Activated CD4-positive, CD25-positive, alpha-beta regulatory T cell treated with anti-CD3 and anti-CD28 coated beads, Interleukin-2, amount 50 U/mL, for 24 hours (primary cell): ENCODE measurements around the gene ATP2B3.

Source experiments
- ATAC-seq, 2 donors: fragments of 150-1000 bp; cut with Tn5 transposase; one replicate each; pipeline ENCODE4 v1.10.0; 2021; ENCODE audit warnings: mild to moderate bottlenecking in 1 of 2, moderate library complexity in 1 of 2

ATP2B3 gene

DNA sequence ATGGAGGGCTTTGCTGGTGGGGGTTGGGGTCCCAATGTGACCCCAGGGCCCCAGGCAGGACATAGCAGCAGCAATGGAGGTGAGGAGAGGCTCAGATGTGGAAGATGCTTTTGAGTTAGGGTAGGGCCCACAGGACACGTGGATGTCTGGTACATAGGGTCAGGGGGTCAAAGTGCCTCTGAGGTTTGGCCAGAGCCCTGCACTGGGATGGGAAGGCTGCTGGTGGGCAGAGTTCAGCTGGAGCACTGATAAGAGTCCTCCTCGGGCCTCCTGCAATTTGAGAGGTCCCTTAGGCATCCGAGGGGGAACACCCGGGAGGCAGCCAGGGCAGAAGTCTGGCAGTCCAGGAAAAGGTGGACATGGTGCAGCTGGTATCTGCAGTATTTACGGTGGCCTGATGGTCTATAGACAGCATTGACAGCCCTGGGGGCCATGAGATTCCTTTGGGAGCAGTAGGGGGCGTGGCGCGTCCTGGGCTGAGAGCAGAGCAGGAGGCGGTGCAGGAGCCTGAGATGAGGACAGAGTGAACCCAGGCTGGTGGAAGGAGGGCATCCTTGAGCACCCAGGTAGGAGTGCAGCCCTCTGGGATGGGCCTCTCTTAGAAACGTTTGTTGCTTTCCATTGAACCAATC is 58.9 kb downstream of the ATP2B3 start:
- no peak for ATAC-seq

DNA sequence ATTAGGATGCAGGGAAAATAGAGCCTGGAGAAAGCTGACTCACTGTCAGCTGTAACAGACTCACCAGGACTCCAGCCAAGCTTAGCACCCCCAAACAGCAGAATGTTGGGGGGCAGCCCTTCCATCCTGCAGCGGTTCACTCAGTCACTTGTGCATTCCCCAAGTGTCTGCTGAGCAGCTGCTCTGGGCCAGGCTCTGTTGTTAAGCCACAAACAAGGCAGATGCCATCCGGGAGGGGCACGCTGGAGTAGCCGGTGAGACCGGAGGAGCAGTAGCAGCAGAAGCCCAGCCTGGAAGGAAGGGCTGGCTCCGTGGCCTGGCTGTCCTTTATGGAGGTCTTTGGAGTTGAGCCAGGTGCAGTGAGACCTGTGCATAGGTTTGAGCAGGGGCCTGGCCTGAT is 59.5 kb downstream of the ATP2B3 start:
- no peak for ATAC-seq

DNA sequence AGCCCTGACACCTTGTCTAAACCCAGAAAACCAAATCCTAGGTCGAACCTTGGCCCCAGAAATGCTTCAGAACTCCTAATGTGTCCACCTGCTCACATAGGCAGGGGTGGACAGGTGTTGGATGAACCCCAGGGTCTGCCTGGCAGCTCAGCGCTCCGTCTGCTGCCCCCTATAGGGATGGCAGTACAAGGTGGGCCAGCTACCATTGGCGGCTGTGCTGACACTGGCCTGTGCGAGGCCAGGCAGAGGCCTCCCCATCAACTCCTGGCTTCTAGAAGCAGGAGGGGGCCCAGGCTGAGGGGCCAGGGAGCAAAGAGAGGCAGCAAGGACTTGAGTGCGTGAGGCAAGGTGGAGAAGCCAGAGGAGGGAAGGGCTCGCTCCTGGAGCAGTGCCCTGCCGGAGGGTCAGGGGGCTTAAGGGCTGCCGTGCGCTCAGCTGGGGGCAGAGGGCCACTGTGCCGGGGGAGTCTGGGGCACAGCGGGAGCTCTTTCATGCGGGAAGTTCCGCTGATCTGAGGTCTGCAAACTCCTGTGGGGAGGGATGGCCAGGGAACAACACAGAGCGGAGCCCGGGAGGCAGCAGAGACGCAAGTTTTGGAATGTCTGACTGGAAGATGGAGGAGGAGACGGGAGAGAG is 60.9 kb downstream of the ATP2B3 start:
- ATAC-seq, result no peak

DNA sequence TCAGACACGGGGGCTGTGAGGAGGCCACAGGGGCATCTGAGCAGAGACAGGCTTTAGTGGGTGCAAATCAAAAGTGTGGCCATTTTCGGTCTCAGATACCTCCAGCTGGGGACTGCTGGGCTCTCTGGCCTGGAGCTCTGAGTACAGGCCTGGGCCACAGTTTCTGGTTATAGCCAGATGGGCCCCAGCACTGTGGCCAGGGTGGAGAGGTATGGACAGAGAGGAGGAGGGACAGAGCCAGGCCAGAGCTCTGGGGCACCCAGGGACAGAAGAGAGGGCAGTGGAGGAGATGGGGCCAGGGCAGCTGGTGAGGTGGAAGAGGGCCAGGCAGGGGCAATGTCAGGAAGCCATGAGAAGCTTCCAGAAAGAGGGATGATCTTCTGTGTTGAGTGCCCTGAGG is 61.4 kb downstream of the ATP2B3 start:
- ATAC-seq, result no peak

DNA sequence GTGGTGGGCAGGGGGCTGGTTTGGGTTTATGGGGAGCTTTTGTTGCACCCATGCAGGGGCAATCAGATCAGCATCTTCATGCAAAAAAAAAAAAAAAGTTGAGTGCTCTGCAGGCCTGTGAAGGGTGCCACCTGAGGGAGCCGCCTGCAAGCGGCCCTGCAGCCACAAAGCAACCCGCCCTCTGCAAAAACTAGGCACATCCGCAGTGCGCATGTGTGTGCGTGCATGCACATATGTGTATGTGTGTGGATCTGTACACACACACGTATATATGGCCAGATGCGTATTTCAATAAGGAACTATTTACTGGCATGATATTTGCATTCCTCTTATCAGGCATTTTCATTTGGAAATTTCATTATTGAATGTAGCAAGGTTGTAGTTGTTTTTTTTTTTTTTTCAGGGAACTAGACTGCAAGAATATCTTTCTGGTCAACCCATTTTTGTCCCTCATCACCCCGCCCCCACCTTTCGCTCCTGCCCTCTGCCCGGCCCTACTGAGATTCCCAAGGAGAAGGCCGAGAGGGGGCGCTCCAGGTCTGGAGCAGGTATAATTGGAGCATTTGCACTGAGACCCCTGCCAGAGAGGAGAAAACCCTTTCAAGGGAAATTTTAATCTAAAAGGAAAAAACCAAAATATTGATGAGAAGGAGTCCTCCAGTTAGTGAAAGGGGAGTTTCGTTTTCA is 63.4 kb downstream of the ATP2B3 start:
- ATAC-seq, result no peak

DNA sequence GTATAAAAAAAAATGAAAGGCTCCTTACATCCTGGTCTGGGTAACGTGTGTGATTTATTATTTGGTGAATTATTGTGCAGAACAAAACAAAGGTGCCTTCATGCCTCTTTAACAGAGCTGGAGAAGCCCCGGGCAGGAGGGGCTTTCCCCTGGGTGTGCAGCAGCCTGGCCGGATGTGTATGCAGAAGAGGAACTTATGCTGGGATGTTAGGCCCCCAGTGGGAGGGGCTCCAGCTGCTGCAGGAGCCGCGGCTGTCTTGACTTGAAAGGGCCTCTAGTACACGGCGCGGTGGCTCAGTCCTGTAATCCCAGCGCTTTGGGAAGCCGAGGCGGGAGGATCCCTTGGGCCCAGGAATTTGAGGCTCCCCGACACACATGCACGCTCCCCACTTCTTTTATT is 65.5 kb downstream of the ATP2B3 start:
- peak; percentile 100 for ATAC-seq

DNA sequence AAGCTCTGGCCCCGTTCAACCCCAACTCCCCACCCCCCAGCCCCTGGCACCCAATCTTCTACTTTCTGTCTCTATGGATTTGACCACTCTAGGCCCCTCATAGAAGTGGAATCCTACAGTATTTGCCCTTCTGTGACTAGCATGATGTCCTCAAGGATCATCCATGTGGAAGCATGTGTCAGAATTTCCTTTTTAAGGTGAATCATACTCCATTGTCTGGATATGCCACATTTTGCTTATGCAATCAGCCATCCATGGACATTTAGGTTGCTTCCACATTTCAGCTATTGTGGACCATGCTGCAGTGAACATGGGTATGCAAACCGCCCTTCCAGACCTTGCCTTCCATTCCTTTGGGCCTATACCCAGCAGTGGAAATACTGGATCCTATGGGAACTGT is 66.0 kb downstream of the ATP2B3 start:
- ATAC-seq, result no peak

DNA sequence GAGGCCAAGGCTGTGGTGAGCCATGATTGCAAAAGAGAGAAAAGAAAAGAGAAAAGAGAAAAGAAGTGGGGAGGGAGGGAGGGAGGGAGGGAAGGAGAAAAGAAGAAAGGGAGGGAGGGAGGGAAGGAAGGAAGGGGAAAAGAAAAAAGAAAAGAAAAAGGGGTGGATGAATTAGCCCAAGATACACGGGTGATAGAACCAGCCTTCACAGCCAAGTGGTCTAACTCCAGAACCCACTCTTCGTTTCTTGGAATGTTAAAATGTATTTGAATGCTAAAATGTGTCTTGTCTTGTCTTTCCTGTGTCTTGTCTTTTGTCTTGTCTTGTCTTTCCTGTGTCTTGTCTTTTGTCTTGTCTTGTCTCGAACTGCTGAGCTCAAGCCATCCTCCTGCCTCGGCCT is 68.4 kb downstream of the ATP2B3 start:
- no peak for ATAC-seq

DNA sequence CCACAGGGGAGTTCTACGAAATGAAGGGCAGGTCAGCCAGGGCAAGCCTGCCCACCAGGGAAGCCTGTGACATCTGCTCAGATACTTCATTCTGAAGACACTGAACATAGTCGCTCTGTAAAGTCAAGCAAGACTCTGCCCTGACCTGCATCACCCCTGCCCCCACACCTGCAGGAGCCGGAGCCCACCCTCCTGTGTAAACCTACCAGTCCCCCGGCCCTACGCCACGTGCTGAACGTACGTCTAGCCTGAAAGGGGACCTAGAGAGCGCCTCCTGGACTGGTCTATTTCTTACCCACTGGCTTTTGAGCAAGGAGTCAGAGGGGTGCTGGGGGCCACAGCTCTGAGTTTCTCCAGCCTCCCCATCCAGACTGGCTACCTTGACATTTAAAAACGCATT is 69.9 kb downstream of the ATP2B3 start:
- ATAC-seq, result no peak

DNA sequence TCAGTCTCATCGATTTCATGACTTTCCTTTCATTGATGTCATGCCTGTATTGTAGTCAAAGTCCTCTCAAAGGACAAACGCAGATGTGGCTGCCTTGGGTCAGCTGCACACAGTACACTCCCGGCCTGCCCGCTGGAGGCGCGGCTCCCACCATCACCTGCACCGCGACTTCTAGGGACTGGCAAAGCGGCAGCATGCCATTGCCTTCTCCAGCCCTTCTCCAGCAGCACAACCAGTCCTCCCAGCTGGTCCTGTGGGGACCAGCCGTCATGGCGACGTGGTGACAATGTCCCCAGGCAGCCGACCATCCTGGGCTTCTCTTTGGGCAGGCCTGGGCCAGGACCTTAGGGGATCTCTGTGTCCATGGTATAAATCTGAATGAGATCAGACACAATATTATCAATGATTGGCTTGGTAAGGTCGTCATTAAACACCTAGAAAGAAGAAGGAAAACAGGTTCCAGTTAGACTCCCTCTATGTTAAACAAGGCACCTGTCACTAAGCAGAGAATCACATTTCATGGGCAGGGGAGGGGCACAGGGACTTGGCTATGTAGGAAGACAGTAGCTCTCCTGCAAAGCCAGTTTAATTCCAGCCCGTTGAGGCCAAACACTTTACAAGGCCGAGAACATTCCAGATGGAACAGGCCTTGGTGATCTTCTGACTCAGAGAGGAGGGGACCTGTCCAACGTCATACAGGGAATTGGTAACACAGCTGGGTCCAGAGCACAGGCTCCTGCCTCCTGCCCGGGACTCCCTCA is 70.8 kb downstream of the ATP2B3 start:
- ATAC-seq, result no peak

DNA sequence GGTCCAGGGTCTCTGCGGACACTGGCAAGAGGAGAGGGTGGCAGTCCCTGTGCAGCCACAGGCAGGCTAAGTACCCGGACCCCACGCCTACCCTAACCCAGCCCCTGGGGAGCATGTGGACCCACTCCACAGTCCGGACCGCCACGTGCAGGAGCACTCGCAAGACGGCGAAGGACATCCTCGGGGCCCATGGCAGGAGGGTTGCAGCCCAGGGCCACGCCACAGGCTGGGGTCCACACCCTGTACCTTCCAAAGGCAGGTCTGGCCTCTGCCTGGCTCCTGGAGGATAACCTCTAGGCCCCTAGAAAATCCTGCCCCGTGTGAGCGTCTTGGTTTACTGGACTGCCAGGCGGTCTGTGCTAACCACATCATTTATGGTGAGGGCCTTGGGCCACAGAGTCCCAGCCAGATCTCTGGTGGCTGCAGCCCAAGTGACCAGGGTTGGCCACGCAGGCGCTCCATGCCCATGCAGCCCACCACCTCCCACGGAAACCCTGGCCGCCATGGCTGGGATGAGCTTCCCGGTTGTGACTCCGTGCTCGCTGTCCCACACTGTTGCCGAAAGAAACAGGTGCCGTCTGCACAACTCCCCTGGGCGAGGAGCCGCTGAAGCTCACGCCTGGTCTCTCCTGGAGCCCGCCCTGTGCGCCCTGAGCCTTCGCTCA is 71.5 kb downstream of the ATP2B3 start:
- ATAC-seq, result no peak

DNA sequence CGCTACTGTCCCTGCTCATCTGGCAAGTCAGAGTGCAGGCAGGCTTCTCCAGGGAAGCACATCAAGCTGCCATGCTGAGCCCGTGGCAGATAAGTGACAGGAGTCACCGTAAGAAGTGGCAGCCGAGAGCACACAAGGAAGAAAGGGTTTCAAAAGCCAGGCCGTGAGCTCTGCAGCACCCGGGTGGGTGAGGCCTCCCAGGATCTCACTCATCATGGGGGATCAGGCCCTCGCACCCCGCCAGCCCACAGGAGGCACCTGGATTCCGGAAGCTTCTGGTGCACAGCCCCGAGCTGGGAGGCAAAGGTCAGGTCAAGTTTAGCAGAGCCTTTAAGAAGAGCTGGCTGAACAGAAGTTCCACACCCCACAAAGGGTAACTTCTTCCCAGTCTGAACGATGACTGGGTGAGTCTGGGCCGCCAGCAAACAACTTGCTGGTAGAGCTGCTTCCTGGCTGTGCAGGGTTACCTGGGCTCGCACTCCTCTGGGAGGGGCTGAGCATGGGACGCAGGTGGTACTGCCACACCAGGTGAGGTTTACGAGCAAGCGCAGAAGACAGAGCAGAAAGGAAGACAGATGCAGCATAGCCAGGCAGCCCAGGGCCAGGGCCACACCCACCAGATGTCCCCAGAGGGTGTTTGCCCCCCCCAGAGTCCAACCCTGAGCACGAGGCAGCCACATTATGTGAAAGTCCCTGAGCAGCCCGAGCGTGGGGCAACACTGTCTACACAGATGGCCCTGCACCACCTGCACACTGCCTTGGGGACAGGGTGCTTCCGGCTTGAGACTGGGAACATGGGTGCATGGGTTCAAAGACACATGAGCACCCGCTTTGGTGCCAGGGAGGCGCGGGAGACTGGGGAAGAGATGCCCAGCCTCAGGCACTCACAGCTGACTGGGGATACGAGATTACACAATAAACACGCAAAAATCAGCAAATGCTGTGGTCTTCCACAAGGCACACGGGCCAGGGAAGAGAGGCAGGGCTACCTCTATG is 73.8 kb downstream of the ATP2B3 start:
- ATAC-seq, result no peak

DNA sequence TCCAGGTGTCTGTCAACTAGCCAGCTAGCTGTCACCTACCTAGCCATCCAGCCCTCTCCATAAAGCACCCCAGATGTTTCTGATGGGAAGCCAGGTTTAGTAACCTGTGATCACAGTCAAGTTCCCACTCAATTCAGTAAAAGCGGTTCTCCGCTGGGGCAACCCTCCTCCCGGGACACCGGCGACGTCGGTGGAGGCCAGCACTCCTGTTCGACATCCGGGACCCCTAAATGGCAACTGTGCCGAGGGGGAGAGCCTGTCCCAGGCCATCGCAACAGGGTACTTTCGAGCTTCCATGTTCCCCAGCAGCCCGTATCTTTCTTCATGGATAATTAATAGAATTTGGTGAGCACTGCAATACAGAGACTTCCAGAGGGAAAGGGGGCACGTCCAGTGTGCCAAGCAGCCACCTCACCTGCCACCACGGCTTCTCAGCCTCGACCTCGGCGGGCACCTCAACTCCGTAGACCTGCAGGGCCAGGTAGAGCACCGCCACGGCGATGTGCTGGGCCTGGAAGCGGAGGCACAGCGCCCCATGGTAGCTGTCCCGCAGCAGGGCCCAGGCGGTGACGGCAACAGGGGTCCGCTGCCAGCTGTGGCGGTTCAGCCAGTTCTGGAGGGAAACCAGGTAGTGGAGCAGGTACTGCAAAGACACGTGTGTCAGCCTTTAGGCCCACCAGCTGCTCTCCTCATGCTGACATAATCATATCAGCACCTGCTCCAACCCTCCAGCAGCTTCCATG is 74.8 kb downstream of the ATP2B3 start:
- ATAC-seq, result no peak

DNA sequence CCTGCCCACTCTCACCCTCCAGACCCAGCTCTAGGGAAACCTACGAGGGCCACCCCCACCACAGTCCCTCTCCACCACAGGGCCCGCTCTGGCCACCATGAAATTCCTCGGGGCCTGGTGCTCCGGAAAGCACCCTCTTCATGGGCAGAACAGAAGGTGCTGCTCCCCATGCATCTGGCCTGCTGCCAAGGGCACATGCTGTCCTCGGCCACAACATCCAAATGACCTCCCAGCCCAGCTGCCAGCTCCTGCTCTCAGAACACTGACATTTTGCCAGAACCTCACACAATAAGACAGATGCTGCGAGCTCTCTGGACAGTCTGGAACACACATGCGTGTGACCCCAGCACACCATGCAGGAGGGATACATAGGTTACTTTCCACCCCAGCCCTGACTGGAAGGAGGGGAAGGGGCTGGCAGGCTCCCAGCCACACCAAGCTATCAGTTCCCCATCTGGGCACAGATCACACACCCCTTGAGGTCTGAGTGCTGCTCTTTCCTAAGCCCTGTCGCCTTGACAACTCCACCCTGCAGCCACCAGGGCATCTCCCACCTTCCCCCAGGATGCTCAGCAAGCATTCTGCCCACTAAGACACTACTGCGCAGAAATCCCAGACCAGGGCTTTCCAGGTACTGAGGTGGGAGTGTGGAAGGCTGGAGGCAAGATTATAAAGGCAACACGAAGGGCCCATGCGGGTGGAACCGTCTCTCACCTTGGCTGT is 75.7 kb downstream of the ATP2B3 start:
- no peak for ATAC-seq

DNA sequence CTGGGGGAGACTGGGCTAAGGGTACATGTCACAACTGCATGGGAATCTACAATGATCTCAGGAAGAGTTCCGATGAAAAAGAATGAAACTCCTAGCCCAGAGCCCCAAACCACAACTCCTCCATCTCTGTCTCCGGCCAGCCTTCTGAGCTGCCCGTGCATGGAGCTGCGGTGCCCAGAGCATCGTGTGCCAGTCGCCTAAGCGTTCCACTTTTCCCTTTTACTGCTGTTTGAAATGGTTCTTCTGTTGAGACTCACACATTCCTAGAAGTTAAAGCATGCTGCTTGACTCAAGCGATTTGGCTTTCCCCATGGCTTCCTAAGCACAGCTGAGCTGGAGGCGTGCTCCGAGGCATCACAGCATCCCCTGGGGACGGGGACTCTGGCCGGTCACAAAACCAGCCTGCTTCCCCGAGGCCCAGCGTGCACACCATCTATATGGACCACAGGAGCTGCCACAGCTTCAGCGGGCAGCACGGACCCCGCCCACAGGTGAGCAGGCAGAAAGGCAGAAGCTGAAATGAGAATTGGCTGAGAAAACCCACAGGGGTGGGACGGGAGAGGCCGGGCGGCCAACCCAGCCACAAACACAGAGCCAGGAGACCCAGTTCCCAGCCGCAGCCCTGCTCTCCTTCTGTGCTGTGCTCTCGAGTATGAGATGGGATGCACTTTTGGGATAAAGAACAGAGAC is 76.5 kb downstream of the ATP2B3 start:
- ATAC-seq, result no peak

DNA sequence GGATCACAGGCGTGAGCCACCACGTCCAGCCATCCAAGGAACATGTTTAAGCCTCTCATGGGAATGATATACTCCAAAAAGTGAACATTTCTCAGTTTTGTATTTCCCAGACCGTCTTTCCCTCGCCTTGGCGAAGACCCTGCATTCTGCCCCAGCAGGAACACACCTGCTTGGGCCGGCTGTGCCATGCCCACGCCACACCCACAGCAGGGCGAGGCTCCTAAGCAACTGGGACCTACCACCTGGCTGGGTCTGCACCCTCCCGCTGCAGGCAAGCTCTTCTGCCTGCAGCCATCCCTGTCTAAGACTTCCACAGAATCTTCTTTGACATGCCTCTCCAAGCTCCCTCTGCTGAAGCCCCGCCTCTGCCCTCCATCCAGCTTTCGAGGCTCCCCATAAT is 77.9 kb downstream of the ATP2B3 start:
- no peak for ATAC-seq

DNA sequence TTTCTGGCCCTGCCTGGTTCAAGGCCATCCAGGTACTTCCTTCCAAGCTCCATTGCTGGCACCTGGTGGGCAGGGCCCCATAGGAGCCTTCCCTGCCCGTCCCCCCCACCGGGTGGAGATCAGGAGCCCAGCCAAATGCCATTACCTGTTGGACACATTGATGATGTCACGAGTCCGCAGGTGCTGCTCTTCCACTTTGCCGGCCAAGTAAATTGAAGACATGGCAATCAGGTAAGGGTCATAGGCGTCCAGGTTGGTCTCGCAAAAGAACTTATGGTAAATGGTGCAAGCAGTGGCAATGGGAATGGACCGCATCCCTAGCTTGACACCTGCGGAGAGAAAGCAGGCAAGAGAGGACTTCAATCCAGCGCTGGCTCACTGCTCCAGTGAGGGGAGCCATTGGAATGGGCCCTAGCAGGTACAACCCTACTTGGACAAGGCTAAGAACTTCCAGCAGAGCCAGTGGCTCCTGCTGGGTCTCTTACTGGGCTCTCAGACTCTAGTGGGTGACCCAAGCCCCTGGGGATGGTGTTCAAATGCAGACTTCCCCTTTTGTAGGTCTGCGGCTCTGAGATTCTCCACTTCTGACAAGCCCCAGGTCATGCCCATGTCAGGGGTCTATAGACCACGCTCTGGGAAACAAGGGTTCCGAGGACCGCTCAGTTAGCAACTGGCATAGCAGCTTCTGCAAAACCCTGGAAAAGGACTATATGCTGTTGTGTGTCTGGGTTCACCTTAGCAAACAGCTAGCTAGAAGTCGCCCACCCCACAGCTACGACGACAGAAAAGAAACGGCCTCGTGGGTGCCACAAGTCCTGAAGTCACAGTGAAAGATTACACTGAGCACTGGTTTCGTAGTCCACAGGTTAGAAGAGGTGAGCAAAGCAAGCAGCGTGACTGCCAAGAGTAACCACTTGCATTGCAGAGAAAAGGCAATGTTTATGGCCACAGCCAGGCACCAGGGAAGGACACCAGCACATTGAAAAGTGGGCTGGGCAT is 78.7 kb downstream of the ATP2B3 start:
- ATAC-seq, result no peak

DNA sequence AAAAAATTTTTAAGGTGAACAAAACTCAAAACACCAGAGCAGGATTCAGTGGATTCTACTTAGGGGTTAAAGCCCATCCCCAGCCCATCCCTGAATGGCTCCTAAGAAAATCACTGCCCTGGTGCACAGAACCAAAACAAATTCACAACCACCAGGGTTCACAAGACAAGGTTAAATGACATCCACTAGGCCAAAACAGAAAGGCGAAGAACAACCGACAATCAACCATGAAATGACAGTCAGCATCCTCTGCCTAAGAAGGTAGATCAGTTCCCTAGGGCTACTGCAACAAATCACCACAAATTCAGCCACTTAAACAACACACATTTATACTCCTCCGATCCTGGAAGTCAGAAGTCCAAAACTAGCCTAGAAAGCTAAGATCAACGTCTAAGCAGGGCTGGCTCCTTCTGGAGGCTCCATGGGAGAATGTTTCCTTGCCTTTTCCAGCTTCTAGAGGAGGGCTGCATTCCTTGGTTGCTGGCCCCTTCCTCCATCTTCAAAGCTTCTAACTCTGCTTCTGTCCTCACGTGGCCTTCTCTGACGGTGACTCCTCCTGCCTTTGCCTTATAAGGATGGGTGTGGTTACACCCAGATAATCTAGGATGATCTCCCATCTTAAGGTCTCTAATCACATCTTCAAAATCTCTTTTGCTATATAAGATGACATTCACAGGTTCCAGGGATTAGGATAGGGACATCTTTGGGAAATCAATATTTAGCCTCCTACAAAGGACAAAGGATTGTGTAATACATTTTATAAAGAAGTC is 79.7 kb downstream of the ATP2B3 start:
- no peak for ATAC-seq
